ENCODE data around the gene NUP188.

Gene NUP188, protein sequence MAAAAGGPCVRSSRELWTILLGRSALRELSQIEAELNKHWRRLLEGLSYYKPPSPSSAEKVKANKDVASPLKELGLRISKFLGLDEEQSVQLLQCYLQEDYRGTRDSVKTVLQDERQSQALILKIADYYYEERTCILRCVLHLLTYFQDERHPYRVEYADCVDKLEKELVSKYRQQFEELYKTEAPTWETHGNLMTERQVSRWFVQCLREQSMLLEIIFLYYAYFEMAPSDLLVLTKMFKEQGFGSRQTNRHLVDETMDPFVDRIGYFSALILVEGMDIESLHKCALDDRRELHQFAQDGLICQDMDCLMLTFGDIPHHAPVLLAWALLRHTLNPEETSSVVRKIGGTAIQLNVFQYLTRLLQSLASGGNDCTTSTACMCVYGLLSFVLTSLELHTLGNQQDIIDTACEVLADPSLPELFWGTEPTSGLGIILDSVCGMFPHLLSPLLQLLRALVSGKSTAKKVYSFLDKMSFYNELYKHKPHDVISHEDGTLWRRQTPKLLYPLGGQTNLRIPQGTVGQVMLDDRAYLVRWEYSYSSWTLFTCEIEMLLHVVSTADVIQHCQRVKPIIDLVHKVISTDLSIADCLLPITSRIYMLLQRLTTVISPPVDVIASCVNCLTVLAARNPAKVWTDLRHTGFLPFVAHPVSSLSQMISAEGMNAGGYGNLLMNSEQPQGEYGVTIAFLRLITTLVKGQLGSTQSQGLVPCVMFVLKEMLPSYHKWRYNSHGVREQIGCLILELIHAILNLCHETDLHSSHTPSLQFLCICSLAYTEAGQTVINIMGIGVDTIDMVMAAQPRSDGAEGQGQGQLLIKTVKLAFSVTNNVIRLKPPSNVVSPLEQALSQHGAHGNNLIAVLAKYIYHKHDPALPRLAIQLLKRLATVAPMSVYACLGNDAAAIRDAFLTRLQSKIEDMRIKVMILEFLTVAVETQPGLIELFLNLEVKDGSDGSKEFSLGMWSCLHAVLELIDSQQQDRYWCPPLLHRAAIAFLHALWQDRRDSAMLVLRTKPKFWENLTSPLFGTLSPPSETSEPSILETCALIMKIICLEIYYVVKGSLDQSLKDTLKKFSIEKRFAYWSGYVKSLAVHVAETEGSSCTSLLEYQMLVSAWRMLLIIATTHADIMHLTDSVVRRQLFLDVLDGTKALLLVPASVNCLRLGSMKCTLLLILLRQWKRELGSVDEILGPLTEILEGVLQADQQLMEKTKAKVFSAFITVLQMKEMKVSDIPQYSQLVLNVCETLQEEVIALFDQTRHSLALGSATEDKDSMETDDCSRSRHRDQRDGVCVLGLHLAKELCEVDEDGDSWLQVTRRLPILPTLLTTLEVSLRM (N-terminal part only)

DNA sequence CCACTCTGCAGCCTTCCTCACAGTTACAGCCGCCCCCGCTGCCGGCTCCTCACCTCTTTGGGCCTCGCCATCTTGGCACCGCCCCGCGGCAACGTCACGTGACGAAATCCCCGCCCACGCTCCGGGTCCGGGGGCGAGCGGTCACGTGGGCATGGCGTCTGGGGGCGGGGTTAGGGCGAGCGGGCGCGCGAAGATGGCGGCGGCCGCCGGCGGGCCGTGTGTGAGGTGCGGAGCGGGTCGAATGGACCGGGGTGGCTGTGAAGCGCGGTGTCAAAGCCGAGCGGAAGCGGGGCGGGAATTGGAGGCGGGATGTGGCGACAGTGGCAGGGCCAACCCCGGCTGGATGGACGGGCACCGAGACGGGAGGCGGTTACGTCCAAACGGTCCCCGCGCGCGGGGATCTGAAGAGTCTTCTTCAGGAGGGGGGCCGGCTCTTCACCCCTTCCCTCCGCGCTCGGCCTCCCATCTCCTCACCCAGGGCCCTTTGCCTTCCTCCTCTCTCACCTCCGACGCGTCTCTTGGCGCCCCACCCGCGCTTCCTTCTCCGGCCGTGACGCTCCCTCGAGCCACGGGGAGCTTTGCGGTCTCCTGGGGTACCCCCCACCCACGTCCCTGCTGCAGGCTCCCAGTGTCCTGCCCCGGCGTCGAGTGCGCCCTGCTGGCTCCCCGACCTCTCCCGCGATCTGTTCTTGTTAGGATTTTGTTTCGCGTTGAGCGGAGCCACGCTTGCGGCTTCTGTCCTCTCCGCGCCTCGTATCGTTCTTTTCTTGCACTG is at the start of gene NUP188, which contains the start of gene DOLK:
TSS of gene NUP188 (plus strand) at position 173 of the 775 bp plus-strand sequence. CDS start at position 194, 21 bp downstream.
TSS of gene DOLK (minus strand) at position 77 of the 775 bp plus-strand sequence. CDS start 300 bp downstream, outside the sequence.
- TF ChIP-seq, protein P1, sequence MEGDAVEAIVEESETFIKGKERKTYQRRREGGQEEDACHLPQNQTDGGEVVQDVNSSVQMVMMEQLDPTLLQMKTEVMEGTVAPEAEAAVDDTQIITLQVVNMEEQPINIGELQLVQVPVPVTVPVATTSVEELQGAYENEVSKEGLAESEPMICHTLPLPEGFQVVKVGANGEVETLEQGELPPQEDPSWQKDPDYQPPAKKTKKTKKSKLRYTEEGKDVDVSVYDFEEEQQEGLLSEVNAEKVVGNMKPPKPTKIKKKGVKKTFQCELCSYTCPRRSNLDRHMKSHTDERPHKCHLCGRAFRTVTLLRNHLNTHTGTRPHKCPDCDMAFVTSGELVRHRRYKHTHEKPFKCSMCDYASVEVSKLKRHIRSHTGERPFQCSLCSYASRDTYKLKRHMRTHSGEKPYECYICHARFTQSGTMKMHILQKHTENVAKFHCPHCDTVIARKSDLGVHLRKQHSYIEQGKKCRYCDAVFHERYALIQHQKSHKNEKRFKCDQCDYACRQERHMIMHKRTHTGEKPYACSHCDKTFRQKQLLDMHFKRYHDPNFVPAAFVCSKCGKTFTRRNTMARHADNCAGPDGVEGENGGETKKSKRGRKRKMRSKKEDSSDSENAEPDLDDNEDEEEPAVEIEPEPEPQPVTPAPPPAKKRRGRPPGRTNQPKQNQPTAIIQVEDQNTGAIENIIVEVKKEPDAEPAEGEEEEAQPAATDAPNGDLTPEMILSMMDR (IDR thresholded peaks at IDR 0.05) = no peak

DNA sequence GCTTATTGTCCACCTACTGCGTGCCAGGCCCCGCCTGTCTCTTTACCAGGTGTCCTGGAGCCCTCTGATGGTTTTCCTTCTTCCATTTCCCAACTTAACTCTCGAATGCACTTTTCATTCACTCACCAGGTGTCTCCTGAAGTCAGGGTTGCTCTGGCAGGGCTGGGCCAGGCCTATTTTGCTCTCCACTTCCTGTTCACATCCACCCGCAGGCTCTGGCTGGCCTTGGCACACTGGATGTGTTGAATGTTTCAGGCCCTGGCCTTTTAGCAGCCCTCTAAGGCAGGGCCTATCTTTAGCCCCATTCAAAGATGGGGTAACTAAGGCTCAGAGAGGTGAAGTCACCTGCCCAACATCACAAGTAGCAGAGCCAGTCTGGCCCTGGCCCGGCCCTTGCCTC is 49.1 kb upstream of the NUP188 start:
- TF ChIP-seq, protein P1 (IDR thresholded peaks at IDR 0.05) = no peak

DNA sequence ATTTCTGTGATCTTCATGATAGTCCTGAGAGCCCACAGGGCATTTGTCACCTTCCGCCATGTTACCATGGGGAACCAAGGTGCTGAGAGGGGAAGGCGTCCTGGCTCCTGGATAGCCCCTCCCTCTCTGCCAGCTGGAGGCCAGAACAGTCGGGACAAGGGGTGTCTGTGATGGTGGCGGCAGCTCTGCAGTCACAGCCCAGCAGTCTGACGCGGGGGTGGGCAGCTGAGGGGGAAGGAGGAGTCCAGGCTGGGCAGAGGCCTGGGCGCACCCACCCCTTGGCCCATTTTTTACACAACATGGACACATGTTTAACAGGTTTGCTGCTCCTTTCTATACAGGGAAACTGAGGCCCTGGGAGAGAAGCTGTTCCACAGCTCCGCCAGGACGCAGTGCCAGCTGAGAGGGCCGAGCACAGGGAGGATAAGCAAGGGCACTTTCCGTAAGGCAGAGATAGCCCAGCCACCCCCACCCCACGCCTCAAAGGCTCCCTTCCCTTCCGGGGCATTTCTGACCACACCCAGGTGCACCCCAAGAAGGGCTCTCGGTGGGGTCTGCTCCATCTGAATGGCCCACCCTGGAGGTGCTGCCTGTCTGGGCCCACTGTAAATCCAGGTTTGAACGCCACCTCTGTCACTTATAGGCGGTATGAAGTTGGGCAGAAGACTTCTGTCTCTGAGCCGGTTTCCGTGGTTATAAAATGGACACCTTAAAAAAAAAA is 48.5 kb upstream of the NUP188 start:
- TF ChIP-seq, protein P1 (IDR thresholded peaks at IDR 0.05) = no peak

DNA sequence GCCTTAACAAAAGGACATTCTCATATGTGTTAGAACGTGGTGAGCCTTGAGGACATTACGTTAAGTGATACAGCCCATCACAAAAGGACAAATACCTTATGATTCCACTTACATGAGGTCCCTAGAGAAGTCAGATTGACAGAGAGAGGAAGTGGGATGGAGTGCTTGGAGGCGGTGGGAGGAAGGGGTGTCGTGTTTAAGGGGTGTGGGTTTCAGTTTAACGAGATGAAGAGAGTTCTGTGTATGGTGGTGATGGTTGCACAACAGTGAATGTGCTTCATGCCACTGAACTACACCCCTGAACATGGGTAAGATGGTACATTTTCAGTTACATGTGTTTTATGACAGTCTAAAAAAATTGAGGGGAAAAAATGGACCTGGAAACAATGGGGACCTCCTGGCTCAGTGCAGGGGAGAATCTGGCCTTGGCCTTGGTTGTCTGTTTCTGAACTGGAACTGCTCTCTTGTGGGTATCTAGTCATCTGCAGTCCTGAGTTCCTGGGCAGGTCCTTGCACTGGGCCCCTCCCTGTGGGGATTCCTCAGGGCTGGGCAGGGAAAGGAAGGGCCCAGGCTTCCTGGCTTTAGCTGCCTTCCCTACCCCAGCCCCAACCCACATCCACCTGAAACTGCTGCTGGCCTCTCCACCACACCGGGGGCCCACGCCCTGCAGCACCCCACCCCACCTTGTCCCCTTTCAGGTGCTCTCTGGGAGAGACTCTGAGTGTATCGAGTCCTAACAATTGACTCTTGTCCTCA is 47.8 kb upstream of the NUP188 start:
- TF ChIP-seq, protein P1 (IDR thresholded peaks at IDR 0.05) = no peak

DNA sequence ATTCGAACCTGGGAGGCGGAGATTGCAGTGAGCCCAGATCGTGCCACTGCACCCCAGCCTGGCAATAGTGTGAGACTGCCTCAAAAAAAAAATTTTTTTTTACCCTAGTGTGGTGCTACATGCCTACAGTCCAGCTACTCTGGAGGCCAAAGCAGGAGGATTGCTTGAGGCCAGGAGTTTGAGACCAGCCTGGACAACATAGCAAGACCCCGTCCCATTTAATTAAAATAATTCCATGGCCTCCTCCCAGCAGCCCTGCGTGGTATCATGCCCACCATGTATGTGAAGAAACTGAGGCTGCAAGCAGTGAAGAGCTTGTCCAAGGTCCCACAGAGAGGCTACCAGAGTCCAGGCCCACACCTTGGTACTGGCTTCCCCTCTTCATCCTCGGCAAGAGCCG is 46.1 kb upstream of the NUP188 start:
- TF ChIP-seq, protein P1 (IDR thresholded peaks at IDR 0.05) = no peak

DNA sequence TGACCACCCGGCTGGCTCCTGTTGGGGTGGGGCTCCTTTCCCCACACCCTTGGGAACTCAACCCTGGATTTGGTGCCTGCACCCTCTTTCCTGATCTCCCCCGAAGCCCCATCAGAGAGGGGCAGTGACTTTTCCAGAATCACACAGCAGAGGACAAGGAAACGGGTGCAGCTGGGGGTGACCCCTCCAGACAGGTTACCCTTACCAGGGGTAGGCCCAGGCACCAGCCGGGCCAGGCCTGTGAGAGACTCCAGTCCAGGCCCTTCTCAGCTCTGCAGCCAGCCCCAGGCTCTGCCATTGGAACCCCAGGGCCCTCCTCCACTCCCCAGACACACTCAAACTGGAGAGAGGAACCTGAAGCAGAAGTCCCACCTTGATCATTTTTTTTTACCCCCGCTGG is 45.7 kb upstream of the NUP188 start:
- TF ChIP-seq, protein P1 (IDR thresholded peaks at IDR 0.05) = no peak

Data from LNCAP (cell line).